ENCODE results near the gene INSC. TPM values are rescaled to one million over a fixed set of nuclear protein-coding genes. Genes with fewer than 3 reads are reported as not detected.

Gene INSC
- total and polyA plus RNA-seq, 4 experiments from 2014 or later = 0.35 TPM; not detected in 3

DNA sequence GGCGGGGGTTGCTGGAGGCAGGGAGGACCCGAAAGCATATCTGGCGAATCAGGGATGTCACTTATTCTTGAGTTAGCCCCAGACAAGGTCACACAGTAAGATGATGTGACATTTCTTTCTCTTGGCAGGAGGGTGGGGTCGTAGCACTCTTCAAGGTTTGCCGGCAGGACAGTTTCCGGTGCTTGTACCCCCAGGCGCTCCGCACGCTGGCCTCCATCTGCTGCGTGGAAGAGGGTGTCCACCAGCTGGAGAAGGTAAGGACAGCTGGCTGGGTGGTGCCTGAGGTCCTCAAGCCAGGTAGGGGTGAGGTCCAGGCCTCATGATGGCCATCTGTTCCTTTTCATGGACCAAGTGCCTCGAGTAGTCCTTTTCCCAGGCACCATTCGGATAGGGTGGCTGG is 86.0 kb downstream of the INSC start:
- ChIA-PET CTCF (ENCODE audit: partially characterized antibody) (no interaction called here), POLR2A (ENCODE audit: partially characterized antibody) (no interaction called here)

DNA sequence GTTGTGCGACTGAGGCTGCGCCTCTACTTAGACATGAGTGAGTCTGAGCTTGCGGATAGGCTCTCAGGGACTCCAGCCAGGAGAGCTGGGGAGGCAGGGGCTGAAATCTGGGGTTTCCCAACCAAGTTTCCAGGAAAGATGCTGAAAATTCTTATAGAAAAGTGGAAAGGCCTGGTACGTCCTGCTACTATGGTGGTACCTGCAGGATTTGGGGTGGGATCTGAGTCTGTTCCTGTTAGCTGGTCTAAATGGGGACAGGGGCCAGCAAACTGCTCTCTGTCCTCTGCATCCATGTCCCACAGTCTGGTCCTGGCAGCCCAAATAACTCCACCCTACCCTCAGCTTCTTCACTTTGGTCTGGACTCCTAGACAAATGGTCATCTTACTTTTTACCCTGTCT is 86.9 kb downstream of the INSC start:
- H3K9me3 ChIP-seq (ENCODE audit: control insufficient read depth in 1 of 2, low read length in 2 of 2) = no peaks in the 10 kb centered on the region
- no peak overlapping the region for H3K4me3 ChIP-seq (ENCODE audit: low read length in 2 of 2)
- Mint-ChIP-seq H3K9me3 (no peaks in the 10 kb centered on the region), H3K36me3 (no peaks in the 10 kb centered on the region), H3K27ac (no peak overlapping the region), H3K4me1 (no peaks in the 10 kb centered on the region), H3K27me3 (peaks cover 8% of the 10 kb centered on the region in 2 donors), H3K4me3 (no peak overlapping the region)
- intact Hi-C loops (cut with micrococcal nuclease) = no loop called here
- H3K4me1 ChIP-seq (ENCODE audit: insufficient read depth, low read length) = no peaks in the 10 kb centered on the region
- H3K27ac ChIP-seq (ENCODE audit: low read depth, low read length) = no peak overlapping the region
- no peaks in the 10 kb centered on the region for H3K36me3 ChIP-seq (ENCODE audit: insufficient read depth, low read length)
- ChIA-PET POLR2A (ENCODE audit: partially characterized antibody) (no interaction called here), CTCF (ENCODE audit: partially characterized antibody) (interaction anchor here (1.3 kb wide), 1 partner anchor 294 kb away, joined by 4 read pairs; no protein-coding TSS in a partner anchor)
- H3K27me3 ChIP-seq (ENCODE audit: insufficient read depth, low read length) = no peaks in the 10 kb centered on the region
- no peak for DNase-seq

More for the DNA sequence above, 86.0 kb downstream of the INSC start:
- Histone ChIP-seq H3K9me3 (ENCODE audit: control insufficient read depth in 1 of 2, low read length in 2 of 2) (no peaks in the 10 kb centered on the region), H3K4me1 (ENCODE audit: insufficient read depth, low read length) (no peaks in the 10 kb centered on the region), H3K4me3 (ENCODE audit: low read length in 2 of 2) (no peak overlapping the region), H3K27me3 (ENCODE audit: insufficient read depth, low read length) (no peaks in the 10 kb centered on the region), H3K27ac (ENCODE audit: low read depth, low read length) (no peak overlapping the region), H3K36me3 (ENCODE audit: insufficient read depth, low read length) (no peaks in the 10 kb centered on the region)
- peaks cover 8 to 10% of the 10 kb centered on the region in 2 donors for H3K27me3 Mint-ChIP-seq
- no peak for DNase-seq
- no peaks in the 10 kb centered on the region for H3K36me3 Mint-ChIP-seq
- no peaks in the 10 kb centered on the region for H3K9me3 Mint-ChIP-seq
- H3K27ac Mint-ChIP-seq = no peak overlapping the region
- intact Hi-C loops (cut with micrococcal nuclease) = no loop called here
- no peak overlapping the region for H3K4me3 Mint-ChIP-seq
- H3K4me1 Mint-ChIP-seq = no peaks in the 10 kb centered on the region

DNA sequence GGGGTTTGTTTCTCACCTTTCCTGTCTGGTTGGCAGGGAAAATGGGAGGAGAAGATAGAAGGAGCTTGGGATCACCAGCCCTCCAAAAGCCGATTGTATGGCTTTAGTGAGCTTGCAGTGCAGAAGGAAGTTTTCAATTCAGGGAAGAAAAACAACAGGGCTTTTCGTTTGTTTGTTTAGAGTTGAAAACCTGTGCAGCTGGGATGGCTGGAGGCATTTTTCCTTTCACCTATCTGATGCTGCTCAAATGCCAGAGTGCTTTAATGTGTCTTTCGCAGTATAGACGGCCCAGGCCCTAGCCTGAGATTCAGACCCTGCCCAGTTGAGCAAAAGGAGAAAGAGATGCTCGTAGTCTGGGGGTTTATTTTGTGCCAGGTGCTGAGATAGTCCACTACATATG is 87.9 kb downstream of the INSC start:
- CTCF ChIA-PET (ENCODE audit: partially characterized antibody) = interaction anchor here (1.3 kb wide), 1 partner anchor 295 kb away, joined by 4 read pairs; no protein-coding TSS in a partner anchor

GRCh38 chr11:15204711-15205110 is 90.0 kb downstream of the INSC start:
- DNase-seq = no peak
- Mint-ChIP-seq H3K36me3 (no peaks in the 10 kb centered on the region), H3K4me3 (no peak overlapping the region), H3K9me3 (no peaks in the 10 kb centered on the region), H3K27me3 (peaks cover 0 to 5% of the 10 kb centered on the region in 2 donors), H3K27ac (no peak overlapping the region), H3K4me1 (no peaks in the 10 kb centered on the region)
- POLR2A ChIA-PET (ENCODE audit: partially characterized antibody) = no interaction called here
- Histone ChIP-seq H3K36me3 (ENCODE audit: insufficient read depth, low read length) (no peaks in the 10 kb centered on the region), H3K27ac (ENCODE audit: low read depth, low read length) (no peak overlapping the region), H3K4me1 (ENCODE audit: insufficient read depth, low read length) (no peaks in the 10 kb centered on the region), H3K9me3 (ENCODE audit: control insufficient read depth in 1 of 2, low read length in 2 of 2) (no peaks in the 10 kb centered on the region), H3K4me3 (ENCODE audit: low read length in 2 of 2) (no peak overlapping the region), H3K27me3 (ENCODE audit: insufficient read depth, low read length) (no peaks in the 10 kb centered on the region)
- intact Hi-C loops (cut with micrococcal nuclease) = no loop called here
- CTCF ChIA-PET (ENCODE audit: partially characterized antibody) = interaction anchor here (1.3 to 8.4 kb wide), 5 partner anchors 10 to 297 kb away, joined by 3 to 80 read pairs (median 3); no protein-coding TSS in a partner anchor

More for the DNA sequence above, 87.9 kb downstream of the INSC start:
- intact Hi-C loops (cut with micrococcal nuclease) = no loop called here
- H3K4me1 Mint-ChIP-seq = no peaks in the 10 kb centered on the region
- no peak overlapping the region for H3K27ac Mint-ChIP-seq
- peaks cover 6 to 7% of the 10 kb centered on the region in 2 donors for H3K27me3 Mint-ChIP-seq
- no peak overlapping the region for H3K4me3 Mint-ChIP-seq
- no peaks in the 10 kb centered on the region for H3K9me3 ChIP-seq (ENCODE audit: control insufficient read depth in 1 of 2, low read length in 2 of 2)
- no peak overlapping the region for H3K4me3 ChIP-seq (ENCODE audit: low read length in 2 of 2)
- H3K36me3 ChIP-seq (ENCODE audit: insufficient read depth, low read length) = no peaks in the 10 kb centered on the region
- no peaks in the 10 kb centered on the region for H3K36me3 Mint-ChIP-seq
- POLR2A ChIA-PET (ENCODE audit: partially characterized antibody) = no interaction called here
- no peak for DNase-seq
- no peaks in the 10 kb centered on the region for H3K27me3 ChIP-seq (ENCODE audit: insufficient read depth, low read length)
- H3K4me1 ChIP-seq (ENCODE audit: insufficient read depth, low read length) = no peaks in the 10 kb centered on the region
- H3K9me3 Mint-ChIP-seq = no peaks in the 10 kb centered on the region
- no peak overlapping the region for H3K27ac ChIP-seq (ENCODE audit: low read depth, low read length)

DNA sequence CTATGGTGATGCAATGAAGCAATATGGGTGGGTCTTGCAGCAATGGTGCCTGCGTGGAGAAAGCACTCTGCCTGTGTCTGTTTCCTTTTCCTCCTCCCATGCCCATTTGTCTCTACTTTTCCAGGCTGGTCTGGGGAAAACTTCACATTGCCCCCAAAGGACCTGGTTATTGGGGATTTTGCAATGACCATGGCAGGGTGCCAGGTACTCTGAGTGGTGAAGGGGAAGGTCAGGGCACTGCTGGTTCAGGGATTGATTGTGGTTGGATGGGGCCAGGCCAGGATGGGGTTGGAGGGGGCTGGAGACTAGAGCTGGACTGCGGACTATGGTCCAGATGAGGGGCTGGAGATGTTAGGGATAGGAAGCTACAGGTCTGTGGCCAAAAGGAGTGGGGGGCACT is 92.1 kb downstream of the INSC start:
- Mint-ChIP-seq H3K4me3 (no peak overlapping the region), H3K9me3 (no peaks in the 10 kb centered on the region)

GRCh38 chr11:15208378-15209222 is 93.9 kb downstream of the INSC start:
- POLR2A ChIA-PET (ENCODE audit: partially characterized antibody) = interaction anchor here (1.4 kb wide), 1 partner anchor 300 kb away, joined by 3 read pairs; no protein-coding TSS in a partner anchor
- no peaks in the 10 kb centered on the region for H3K4me1 ChIP-seq (ENCODE audit: insufficient read depth, low read length)
- no peaks in the 10 kb centered on the region for H3K27me3 ChIP-seq (ENCODE audit: insufficient read depth, low read length)
- no peaks in the 10 kb centered on the region for H3K4me1 Mint-ChIP-seq
- no peaks in the 10 kb centered on the region for H3K36me3 ChIP-seq (ENCODE audit: insufficient read depth, low read length)
- H3K27ac ChIP-seq (ENCODE audit: low read depth, low read length) = no peak overlapping the region
- no peak overlapping the region for H3K4me3 Mint-ChIP-seq
- DNase-seq = peak; percentile 49 to 68 (median 57)
- no peak overlapping the region for H3K4me3 ChIP-seq (ENCODE audit: low read length in 2 of 2)
- CTCF ChIA-PET (ENCODE audit: partially characterized antibody) = interaction anchor here (1.5 to 8.4 kb wide), 5 partner anchors 8 to 301 kb away, joined by 6 to 80 read pairs (median 9); no protein-coding TSS in a partner anchor
- H3K36me3 Mint-ChIP-seq = no peaks in the 10 kb centered on the region
- intact Hi-C loops (cut with micrococcal nuclease) = loop anchor here (1.0 kb wide), 1 partner anchor 107 kb away; no protein-coding TSS in a partner anchor
- no peaks in the 10 kb centered on the region for H3K9me3 Mint-ChIP-seq
- H3K9me3 ChIP-seq (ENCODE audit: control insufficient read depth in 1 of 2, low read length in 2 of 2) = no peaks in the 10 kb centered on the region
- peaks cover 0 to 2% of the 10 kb centered on the region in 2 donors for H3K27me3 Mint-ChIP-seq
- H3K27ac Mint-ChIP-seq = no peak overlapping the region

More for the DNA sequence above, 92.1 kb downstream of the INSC start:
- intact Hi-C loops (cut with micrococcal nuclease) = no loop called here
- Histone ChIP-seq H3K4me3 (ENCODE audit: low read length in 2 of 2) (no peak overlapping the region), H3K27ac (ENCODE audit: low read depth, low read length) (no peak overlapping the region), H3K27me3 (ENCODE audit: insufficient read depth, low read length) (no peaks in the 10 kb centered on the region), H3K36me3 (ENCODE audit: insufficient read depth, low read length) (no peaks in the 10 kb centered on the region), H3K9me3 (ENCODE audit: control insufficient read depth in 1 of 2, low read length in 2 of 2) (no peaks in the 10 kb centered on the region), H3K4me1 (ENCODE audit: insufficient read depth, low read length) (no peaks in the 10 kb centered on the region)
- Mint-ChIP-seq H3K36me3 (no peaks in the 10 kb centered on the region), H3K4me1 (no peaks in the 10 kb centered on the region), H3K27ac (peak overlapping the region in 1 of 7 donors; percentile 34), H3K27me3 (peaks cover 0 to 7% of the 10 kb centered on the region in 2 donors)
- DNase-seq = no peak
- ChIA-PET POLR2A (ENCODE audit: partially characterized antibody) (interaction anchor here (1.4 kb wide), 1 partner anchor 299 kb away, joined by 3 read pairs; no protein-coding TSS in a partner anchor), CTCF (ENCODE audit: partially characterized antibody) (interaction anchor here (0.6 to 8.4 kb wide), 7 partner anchors 10 to 299 kb away, joined by 3 to 80 read pairs (median 6); no protein-coding TSS in a partner anchor)

GRCh38 chr11:15212876-15213275 is 98.2 kb downstream of the INSC start:
- no peak overlapping the region for H3K4me3 Mint-ChIP-seq
- H3K9me3 Mint-ChIP-seq = no peaks in the 10 kb centered on the region
- no peak for DNase-seq
- no peaks in the 10 kb centered on the region for H3K36me3 ChIP-seq (ENCODE audit: insufficient read depth, low read length)
- no peaks in the 10 kb centered on the region for H3K9me3 ChIP-seq (ENCODE audit: control insufficient read depth in 1 of 2, low read length in 2 of 2)
- H3K27me3 ChIP-seq (ENCODE audit: insufficient read depth, low read length) = no peaks in the 10 kb centered on the region
- no peak overlapping the region for H3K27ac Mint-ChIP-seq
- peaks cover 0 to 2% of the 10 kb centered on the region in 2 donors for H3K27me3 Mint-ChIP-seq
- H3K4me1 Mint-ChIP-seq = no peaks in the 10 kb centered on the region
- H3K36me3 Mint-ChIP-seq = no peaks in the 10 kb centered on the region
- intact Hi-C loops (cut with micrococcal nuclease) = no loop called here
- no peaks in the 10 kb centered on the region for H3K4me1 ChIP-seq (ENCODE audit: insufficient read depth, low read length)
- CTCF ChIA-PET (ENCODE audit: partially characterized antibody) = interaction anchor here (8.4 kb wide), 1 partner anchor 305 kb away, joined by 80 read pairs; no protein-coding TSS in a partner anchor
- no peak overlapping the region for H3K4me3 ChIP-seq (ENCODE audit: low read length in 2 of 2)
- H3K27ac ChIP-seq (ENCODE audit: low read depth, low read length) = no peak overlapping the region
- POLR2A ChIA-PET (ENCODE audit: partially characterized antibody) = no interaction called here

Measured in CD4-positive, alpha-beta memory T cell (primary cell).